ENCODE results near the gene CDIPT. TPM values are rescaled to one million over a fixed set of nuclear protein-coding genes. Genes with fewer than 3 reads are reported as not detected.

Gene CDIPT
- total and polyA plus RNA-seq, 2 of the 13 experiments (the other 11 are each of a cell fraction or from before 2014, with no cell fraction given) = 54.9 to 97.5 TPM

- TF ChIP-seq ZNF512 (CRISPR knock-in tag; IDR thresholded peaks at IDR 0.05) (peak; percentile 24; the same call in 1 of the 2 replicates), ZNF235 (CRISPR knock-in tag; IDR thresholded peaks at IDR 0.05; ENCODE audit: borderline replicate concordance) (0 out of 2 replicates have a peak, but pooled peaks have one; percentile 75), ZSCAN29 (CRISPR knock-in tag; conservative IDR thresholded peaks at IDR 0.05) (0 out of 2 replicates have a peak, but pooled peaks have one; percentile 8), CREB1 (IDR thresholded peaks at IDR 0.05) (no peak), CREB1 (CRISPR knock-in tag; IDR thresholded peaks at IDR 0.05) (no peak), ZNF513 (CRISPR knock-in tag; conservative IDR thresholded peaks at IDR 0.05) (no peak), MLLT10 (CRISPR knock-in tag; IDR thresholded peaks at IDR 0.05) (no peak), ZNF510 (CRISPR knock-in tag; IDR thresholded peaks at IDR 0.05; ENCODE audit: low read depth) (0 out of 2 replicates have a peak, but pooled peaks have one; percentile 56), ATF1 (CRISPR knock-in tag; IDR thresholded peaks at IDR 0.05) (no peak), AKNA (CRISPR knock-in tag; IDR thresholded peaks at IDR 0.05; ENCODE audit: borderline replicate concordance) (no peak), GABPB1 (CRISPR knock-in tag; IDR thresholded peaks at IDR 0.05) (peak; percentile 3; the same call in 1 of the 2 replicates), TBX2 (CRISPR knock-in tag; IDR thresholded peaks at IDR 0.05; ENCODE audit: borderline replicate concordance) (0 out of 2 replicates have a peak, but pooled peaks have one; percentile 19)
- TF ChIP-seq, protein P1, sequence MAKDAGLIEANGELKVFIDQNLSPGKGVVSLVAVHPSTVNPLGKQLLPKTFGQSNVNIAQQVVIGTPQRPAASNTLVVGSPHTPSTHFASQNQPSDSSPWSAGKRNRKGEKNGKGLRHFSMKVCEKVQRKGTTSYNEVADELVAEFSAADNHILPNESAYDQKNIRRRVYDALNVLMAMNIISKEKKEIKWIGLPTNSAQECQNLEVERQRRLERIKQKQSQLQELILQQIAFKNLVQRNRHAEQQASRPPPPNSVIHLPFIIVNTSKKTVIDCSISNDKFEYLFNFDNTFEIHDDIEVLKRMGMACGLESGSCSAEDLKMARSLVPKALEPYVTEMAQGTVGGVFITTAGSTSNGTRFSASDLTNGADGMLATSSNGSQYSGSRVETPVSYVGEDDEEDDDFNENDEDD (CRISPR knock-in tag; IDR thresholded peaks at IDR 0.05; ENCODE audit: borderline replicate concordance) = peak; percentile 70
- TF ChIP-seq, protein P2, sequence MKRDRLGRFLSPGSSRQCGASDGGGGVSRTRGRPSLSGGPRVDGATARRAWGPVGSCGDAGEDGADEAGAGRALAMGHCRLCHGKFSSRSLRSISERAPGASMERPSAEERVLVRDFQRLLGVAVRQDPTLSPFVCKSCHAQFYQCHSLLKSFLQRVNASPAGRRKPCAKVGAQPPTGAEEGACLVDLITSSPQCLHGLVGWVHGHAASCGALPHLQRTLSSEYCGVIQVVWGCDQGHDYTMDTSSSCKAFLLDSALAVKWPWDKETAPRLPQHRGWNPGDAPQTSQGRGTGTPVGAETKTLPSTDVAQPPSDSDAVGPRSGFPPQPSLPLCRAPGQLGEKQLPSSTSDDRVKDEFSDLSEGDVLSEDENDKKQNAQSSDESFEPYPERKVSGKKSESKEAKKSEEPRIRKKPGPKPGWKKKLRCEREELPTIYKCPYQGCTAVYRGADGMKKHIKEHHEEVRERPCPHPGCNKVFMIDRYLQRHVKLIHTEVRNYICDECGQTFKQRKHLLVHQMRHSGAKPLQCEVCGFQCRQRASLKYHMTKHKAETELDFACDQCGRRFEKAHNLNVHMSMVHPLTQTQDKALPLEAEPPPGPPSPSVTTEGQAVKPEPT (CRISPR knock-in tag; IDR thresholded peaks at IDR 0.05; ENCODE audit: low read depth) = 0 out of 2 replicates have a peak, but pooled peaks have one; percentile 2
- TF ChIP-seq, protein P3, sequence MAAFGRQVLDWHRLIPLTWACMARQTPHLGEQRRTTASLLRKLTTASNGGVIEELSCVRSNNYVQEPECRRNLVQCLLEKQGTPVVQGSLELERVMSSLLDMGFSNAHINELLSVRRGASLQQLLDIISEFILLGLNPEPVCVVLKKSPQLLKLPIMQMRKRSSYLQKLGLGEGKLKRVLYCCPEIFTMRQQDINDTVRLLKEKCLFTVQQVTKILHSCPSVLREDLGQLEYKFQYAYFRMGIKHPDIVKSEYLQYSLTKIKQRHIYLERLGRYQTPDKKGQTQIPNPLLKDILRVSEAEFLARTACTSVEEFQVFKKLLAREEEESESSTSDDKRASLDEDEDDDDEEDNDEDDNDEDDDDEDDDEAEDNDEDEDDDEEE (CRISPR knock-in tag; IDR thresholded peaks at IDR 0.05) = peak; percentile 76; the same call in 1 of the 2 replicates
Measured at GRCh38 chr16:29816694-29817441, 46.2 kb downstream of the CDIPT start (continued).
